Epidermal melanocyte (primary cell): ENCODE measurements around the gene POLR2A.
A peak's percentile ranks its signal among the peaks of the same experiment; 100 is the strongest.
"Not testable (repeated sequence)": the region's sequence is repeated elsewhere in the genome, so short reads cannot be mapped to it uniquely, and the experiment has no call there.

ENCODE experiments used
- DNase-seq: peaks from one replicate; pipeline ENCODE4 v3.0.0; 2011; ENCODE audit warnings: low spot score; ENCODE audit not compliant: insufficient read length

The POLR2A gene

DNA sequence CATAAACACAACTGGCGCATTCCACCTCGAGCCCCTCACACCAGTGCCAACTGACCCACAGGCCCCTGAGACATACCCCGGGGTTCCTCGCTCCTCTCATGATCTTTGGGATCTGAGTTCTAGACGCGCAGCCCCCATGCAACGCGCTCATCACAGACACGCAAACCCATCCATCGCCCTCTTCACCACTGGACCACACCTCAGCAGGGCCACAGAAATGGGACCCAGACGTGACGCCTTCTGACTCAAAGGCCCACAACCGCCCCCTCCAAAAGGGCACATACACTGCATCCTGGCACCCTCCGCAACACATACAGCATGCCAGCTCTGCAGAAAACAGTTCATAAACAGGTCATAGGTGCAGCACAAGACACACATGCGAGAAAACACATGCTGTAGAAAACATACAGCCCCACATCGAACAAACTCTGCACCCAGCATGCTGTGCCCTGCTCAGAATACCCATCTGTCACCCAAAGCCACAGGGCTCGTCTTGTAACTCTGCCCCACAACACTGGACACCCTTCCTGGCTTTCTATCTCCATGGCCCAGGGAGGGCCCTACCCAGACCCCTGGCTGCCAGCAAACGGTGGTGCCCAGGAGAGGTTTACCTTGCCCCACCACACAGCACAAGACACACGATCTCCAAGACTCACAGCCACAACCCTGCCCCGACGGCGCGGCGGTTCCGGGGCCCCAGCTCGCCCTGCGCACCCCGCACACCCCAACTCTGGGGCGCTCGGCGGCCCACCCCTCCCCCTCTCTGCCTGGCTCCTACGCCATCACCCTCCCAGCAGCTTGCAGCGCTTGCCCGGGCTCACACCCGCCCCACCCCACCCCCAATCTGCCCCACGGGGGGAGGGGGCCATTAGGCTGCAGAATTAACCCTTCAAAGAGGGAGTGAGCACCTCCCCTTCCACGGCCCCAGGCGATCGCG lies 5.6 kb upstream of the POLR2A start:
- DNase-seq, result peak; percentile 61

DNA sequence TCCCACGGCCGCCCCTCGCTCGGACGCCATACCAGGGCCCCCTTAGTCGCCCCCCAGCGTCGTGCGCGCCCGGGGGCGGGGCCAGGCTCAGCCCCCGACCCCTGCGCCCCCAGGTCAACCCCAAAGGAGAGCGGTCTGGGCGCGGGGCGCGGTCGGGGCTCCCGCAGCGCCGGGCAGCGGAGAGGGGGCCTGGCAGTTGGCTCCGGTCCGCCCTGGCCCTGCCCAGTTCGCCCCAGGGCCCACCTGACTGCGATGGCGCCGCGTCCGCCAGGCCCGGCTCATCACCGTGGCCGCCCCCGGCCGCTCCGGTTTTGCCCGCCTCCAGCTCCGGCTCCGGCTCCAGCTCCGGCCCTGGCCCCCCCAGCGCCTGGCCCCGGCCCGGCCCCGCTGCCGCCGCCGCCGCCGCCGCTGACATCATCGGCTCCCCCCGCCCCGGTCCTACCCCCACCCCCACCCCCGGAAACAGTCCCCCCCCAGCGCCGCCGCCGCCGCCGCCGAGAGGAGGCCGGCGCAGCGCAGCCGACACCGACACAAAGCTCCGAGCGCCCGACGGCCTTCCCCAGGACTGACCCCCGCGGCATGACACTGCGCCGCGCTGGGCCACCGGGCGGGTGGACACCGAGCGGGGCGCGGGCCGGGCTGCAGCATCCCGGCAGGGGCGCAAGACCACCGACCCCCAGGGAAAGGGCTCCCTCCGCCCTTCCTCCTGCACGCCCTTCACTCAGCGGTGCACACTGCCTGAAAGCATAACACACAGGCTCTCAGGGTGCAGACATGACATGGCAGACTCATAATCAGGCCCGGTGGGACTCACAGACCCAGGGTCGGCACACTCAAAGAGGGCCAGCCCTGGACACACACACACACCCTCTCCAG lies 4.7 kb upstream of the POLR2A start, which contains the start of gene ZBTB4:
Gene ZBTB4, minus strand, starts transcription at position 419 of the 876 bp plus-strand sequence. CDS start 12,830 bp downstream, outside the sequence.
- peak; percentile 61 for DNase-seq

DNA sequence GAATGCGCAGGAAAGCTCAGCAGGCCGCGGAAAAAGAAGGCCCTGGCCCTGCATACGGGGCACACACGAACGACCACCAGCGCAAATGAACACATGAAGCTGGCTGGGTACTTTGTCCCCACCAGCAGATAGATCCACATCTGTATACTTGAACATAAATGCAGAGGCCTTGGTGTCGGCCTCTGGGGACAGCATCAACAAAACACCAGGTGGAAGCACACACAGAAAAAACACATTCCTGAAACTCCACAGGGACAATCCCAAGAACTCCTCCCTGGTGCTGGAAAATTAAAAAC lies 4.1 kb upstream of the POLR2A start:
- no peak for DNase-seq

DNA sequence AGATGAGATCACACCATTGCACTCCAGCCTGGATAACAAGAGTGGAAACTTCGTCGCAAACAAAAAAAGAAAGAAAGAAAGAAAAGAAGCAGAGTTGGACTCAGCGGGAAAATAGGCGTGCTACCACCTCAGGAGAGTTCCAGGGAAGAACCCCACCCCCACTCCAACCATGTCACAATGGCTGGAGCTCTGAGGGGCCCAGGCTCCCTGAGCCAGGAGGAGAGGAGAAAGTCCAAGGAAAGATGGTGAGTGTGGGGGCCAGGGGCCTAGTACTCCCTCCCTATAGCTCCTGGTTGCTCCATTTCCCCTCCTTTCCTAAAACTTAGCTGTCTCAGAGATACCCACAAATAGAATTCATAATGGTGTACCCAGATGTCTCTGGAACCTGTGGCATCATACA lies 2.9 kb upstream of the POLR2A start, which contains the start of gene SLC35G6:
Gene SLC35G6, plus strand, starts transcription at position 172 of the 400 bp plus-strand sequence. Its CDS starts 71 bp downstream, at position 243.
- DNase-seq, result not testable (repeated sequence)

DNA sequence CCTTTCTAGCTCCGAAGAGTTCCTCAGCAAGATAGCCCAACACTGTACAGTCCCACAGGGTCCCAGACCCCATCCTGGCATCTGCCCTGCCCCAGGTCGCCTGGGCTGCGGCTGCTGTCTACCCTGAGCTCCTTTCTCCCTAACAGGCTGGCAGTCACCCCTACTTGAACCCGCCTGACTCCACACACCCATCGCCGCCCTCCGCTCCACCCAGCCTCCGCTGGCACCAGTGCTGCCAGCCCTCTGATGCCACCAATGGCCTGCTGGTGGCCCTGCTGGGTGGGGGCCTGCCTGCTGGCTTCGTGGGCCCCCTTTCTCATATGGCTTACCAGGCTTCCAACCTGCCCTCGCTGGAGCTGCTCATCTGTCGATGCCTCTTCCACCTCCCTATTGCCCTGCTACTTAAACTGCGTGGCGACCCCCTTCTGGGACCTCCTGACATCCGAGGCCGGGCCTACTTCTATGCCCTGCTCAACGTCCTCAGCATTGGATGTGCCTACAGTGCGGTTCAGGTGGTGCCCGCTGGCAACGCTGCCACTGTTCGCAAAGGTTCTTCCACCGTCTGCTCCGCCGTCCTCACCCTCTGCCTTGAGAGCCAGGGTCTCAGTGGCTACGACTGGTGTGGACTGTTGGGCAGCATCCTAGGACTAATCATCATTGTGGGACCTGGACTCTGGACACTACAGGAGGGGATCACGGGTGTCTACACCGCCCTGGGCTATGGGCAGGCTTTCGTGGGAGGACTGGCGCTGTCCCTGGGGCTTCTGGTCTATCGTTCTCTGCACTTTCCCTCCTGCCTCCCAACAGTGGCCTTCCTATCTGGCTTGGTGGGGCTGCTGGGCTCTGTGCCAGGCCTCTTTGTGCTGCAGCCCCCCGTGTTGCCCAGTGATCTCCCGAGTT lies 2.1 kb upstream of the POLR2A start:
- DNase-seq, result not testable (repeated sequence)

DNA sequence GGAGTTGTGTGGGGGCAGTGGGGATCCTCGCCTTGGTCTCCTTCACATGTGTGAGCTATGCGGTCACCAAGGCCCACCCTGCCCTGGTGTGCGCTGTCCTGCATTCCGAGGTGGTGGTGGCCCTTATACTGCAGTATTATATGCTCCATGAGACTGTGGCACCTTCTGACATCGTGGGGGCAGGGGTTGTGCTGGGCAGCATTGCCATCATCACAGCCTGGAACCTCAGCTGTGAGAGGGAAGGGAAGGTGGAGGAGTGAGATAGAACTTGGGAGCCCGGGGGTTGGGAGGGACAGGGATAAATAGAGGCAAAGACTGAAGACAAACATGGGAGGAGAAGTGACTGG lies 1.5 kb upstream of the POLR2A start:
- not testable (repeated sequence) for DNase-seq

DNA sequence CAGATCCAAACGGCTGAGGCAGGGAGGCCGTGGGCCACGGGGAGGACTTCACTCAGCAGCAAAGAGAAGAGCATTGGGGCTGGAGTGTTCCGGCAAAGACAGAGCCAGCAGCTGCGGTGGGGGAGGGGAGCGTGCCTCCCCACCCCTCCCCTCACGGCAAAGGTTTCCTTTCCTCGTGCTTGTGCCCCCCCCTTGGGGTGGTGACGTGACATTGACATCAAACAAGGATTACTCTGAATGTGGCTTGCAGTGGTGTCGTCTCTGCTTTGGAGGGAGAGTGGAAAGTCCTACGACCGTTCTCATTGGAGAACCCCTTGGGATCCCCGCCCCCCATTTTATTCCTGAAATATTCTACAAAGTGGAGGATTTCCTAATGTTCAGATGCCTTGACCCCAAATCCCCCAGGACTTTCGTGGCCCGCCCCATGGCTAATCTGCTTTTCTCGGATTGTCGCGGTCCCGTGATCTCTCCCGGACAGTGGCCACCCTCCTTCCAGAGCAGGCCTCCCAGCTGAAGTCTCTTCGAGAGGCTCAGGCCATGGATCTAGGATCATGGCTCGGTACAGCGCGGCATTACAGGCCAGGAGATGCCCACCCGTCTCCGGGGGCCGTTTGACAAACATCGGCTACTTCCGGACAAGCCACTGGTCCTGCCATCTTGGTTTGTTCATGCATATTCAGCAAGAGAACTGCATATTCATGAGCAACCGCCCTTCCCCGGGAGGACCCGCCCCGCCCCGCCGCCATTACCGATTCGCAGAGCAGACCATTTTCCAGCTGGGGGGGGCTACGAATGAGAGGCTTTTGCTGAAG lies 705 bp upstream of the POLR2A start:
- peak; percentile 92 for DNase-seq

DNA sequence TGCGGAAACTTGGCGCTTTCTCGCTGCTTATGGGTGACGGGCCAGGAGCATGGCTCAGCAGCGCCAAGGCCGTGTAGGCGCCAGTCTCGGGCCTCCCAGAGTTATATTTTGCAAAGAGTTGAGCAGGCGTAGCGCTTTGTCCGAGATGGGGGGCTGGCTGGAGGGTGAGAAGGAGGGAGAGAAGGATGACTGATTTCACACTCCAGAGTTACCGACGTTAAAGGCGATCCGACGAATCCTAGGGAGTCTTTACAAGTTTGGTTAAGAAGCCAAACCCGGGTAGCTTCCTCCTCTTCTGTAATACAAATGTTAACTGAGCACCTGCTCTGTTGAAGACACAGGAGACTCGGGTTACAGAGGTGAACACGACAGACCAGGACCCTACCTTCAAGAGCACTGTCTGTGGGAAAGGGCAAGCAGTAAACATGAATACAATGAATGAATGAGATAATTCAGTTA lies 782 bp downstream of the POLR2A start:
- no peak for DNase-seq

DNA sequence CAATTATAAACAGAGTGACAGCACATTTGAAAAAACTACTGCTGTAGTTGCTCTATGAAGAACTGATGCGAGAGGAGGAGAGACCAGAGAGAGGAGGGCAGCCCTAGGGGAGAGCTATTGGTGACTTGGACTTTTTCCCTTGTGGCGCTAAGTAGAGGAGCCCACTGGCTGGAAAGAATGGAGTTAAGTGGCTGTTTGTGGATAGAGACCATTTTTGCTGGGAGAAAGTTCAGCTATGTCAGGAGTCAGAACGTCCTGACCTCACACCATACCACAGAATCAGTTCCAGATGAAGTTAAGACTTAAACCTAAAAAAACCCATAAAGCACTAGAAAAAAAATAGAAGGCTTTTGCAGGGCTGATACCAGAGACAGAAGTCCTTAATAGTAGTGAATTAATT lies 2.0 kb downstream of the POLR2A start:
- no peak for DNase-seq

DNA sequence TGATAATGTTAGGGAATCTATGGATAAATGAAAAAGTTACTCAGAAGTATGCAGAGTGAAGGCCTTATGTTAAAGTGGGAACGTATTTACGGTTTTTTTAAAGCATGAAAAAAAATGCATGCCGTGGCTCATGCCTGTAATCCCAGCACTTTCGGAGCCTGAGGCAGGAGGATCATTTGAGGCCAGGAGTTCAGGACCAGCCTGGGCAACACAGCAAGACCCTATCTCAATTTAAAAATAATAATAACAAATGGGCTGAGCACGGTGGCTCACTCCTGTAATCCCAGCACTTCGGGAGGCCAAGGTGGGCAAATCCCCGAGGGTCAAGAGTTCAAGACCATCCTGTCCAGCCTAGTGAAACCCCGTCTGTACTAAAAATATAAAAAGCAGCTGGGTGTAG lies 6.0 kb downstream of the POLR2A start:
- DNase-seq, result no peak

DNA sequence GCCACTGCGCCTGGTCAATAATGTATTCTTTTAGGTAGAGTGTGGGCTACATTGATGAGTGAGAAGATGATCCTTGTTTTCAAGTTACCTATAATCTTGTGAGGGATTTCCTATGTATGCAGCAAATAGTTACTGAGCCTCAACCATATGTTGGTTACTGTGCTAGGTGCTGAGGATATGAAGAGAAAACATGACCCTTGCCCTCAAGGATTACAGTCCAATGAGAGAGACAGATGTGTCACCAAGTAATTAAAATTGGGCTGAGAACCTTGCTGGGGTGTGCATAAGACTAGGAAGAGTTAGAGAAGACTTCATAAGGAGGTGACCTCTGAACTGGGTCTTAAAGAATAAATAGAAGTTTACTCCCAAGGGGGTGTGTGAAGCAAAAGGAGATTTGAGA lies 7.4 kb downstream of the POLR2A start:
- no peak for DNase-seq

DNA sequence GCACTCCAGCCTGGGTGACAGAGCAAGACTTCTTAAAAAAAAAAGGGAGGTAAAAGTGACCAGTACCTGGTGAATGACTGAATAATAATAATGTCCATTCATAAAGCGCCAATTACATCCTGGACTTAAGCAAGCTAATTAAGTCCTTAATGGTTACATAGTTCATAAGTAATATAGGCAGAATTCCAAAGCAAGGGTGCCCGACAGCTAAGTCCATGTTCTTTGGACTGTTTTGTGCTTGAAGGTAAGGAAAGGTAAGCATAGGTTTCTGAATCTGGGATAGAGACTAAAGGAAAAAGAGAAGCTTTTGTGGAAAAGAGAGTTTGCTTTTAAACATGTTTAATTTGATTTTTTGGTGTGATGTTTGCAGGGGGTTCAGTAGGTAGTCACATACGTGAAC lies 9.8 kb downstream of the POLR2A start:
- DNase-seq, result no peak

DNA sequence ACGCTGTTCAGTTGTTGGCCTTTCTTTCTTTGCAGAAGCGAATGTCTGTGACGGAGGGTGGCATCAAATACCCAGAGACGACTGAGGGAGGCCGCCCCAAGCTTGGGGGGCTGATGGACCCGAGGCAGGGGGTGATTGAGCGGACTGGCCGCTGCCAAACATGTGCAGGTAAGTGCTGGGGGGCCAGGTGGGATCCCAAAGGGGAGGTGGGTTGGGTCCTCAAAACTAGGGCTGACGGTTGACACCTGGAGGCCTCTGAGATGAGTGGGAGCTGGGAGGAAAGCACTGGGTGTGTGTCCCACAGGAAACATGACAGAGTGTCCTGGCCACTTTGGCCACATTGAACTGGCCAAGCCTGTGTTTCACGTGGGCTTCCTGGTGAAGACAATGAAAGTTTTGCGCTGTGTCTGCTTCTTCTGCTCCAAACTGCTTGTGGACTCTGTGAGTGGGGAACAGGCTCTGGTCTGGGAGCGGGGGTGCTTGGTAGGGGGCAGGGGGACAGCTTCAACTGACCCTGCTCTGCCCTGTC lies 11.8 kb downstream of the POLR2A start:
- DNase-seq, result no peak

DNA sequence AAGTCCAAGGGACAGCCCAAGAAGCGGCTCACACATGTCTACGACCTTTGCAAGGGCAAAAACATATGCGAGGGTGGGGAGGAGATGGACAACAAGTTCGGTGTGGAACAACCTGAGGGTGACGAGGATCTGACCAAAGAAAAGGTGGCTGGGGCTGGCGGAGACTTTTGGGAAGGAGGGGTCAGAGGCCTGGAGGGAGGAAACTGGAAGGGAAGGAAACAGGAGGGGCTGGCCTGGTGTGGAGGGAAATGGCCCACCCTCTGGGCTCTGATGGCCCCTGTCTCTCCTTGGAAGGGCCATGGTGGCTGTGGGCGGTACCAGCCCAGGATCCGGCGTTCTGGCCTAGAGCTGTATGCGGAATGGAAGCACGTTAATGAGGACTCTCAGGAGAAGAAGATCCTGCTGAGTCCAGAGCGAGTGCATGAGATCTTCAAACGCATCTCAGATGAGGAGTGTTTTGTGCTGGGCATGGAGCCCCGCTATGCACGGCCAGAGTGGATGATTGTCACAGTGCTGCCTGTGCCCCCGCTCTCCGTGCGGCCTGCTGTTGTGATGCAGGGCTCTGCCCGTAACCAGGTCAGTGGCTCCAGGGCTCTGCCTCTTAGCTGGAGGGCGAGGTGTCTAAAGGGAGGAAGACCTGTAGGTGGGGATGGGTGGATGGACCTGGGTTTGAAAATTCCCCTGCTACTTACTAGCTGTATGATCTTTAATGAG lies 12.5 kb downstream of the POLR2A start:
- DNase-seq, result no peak

DNA sequence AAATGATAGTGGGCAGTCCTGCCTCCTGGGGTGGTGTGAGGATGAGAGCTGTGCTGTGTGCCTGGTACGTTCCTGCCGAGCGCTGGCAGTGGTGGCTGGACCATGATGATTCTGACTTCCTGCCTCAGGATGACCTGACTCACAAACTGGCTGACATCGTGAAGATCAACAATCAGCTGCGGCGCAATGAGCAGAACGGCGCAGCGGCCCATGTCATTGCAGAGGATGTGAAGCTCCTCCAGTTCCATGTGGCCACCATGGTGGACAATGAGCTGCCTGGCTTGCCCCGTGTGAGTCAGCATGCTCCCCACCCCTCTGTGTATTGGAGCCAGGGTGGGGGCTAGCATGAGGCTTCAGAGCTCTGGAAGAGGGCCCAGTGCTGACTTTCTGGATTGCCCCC lies 13.1 kb downstream of the POLR2A start:
- no peak for DNase-seq

DNA sequence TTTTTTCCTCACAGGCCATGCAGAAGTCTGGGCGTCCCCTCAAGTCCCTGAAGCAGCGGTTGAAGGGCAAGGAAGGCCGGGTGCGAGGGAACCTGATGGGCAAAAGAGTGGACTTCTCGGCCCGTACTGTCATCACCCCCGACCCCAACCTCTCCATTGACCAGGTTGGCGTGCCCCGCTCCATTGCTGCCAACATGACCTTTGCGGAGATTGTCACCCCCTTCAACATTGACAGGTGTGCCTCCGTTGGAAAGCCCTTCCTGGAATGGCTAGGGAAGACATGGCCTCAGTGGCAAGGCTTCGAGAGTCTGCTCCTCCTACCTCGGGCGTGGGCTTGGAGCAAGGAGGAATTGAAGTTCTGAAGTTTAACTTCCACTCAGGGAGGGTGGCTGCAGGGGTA lies 13.5 kb downstream of the POLR2A start:
- no peak for DNase-seq

DNA sequence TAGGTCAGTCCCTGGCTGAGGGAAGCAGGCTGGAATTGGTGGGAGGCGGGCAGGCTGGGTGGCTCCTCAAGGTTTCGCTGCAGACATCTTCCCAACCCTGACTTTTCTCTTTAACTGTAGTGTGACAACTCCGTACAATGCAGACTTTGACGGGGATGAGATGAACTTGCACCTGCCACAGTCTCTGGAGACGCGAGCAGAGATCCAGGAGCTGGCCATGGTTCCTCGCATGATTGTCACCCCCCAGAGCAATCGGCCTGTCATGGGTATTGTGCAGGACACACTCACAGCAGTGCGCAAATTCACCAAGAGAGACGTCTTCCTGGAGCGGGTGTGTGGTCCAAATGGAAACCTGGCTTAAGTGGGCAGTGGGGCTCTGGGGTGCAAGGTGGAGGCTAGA lies 15.0 kb downstream of the POLR2A start:
- no peak for DNase-seq

DNA sequence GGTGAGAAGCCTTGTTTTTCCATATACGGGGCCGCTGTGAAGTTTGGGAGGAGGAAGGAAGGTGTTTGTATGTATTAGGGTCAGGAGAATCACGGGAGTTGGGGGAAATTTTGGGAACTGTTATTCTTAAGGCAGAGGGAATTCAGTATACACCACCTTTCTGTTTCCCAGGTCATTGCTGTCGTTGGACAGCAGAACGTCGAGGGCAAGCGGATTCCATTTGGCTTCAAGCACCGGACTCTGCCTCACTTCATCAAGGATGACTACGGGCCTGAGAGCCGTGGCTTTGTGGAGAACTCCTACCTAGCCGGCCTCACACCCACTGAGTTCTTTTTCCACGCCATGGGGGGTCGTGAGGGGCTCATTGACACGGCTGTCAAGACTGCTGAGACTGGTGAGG lies 17.6 kb downstream of the POLR2A start:
- DNase-seq, result no peak

DNA sequence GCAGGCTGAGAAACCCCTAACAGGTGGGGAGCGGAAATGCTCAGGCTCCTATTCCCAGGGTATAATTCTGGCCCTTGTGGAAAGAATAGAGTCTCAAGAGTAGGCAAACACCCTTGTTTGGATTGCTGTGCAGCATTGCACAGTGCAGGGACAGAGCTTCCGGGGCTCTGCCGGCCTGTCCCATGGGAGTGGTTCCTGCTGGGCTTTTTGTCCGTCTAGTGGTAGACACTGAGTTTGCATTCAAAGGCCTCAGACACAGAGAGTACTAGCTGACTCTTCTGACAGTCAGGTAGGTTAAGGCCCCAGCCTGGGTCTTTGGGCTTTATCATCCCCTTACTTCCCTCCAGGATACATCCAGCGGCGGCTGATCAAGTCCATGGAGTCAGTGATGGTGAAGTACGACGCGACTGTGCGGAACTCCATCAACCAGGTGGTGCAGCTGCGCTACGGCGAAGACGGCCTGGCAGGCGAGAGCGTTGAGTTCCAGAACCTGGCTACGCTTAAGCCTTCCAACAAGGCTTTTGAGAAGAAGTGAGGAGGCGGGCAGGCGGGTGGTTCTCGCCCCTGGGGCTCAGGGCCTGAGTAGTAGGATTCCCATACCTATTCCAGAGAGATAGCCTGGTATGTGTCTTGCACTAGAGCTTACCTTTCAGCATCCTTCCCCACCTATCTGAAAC lies 18.1 kb downstream of the POLR2A start:
- no peak for DNase-seq
